ENCODE results near the gene MEST.
A peak's percentile ranks its signal among the peaks of the same experiment; 100 is the strongest.

Gene MEST

GRCh38 chr7:130489140-130489983 lies 2.5 kb upstream of the MEST start:
- Histone ChIP-seq H2AFZ (ENCODE audit: low read length) (no peak overlapping the region), H3K79me2 (ENCODE audit: insufficient read depth, low read length) (no peaks in the 10 kb centered on the region), H3K9me2 (ENCODE audit: low read depth, low read length) (no peaks in the 10 kb centered on the region), H3K4me3 (ENCODE audit: low read depth, low read length, poor library complexity, severe bottlenecking) (no peak overlapping the region), H3K4me2 (ENCODE audit: low read length) (no peak overlapping the region), H3K27ac (ENCODE audit: low read depth, low read length, poor library complexity, severe bottlenecking) (no peak overlapping the region), H4K20me1 (ENCODE audit: insufficient read depth, low read length) (no peaks in the 10 kb centered on the region), H3K36me3 (ENCODE audit: insufficient read depth, low read length) (peaks cover 9% of the 10 kb centered on the region; the same call in 1 of the 2 replicates), H3K9ac (ENCODE audit: low read length) (no peak overlapping the region), H3F3A (ENCODE audit: insufficient read depth, low read length) (no peaks in the 10 kb centered on the region), H3K4me1 (ENCODE audit: insufficient read depth, low read length, severe bottlenecking) (peaks cover 37% of the 10 kb centered on the region), H3K9me3 (ENCODE audit: low read length) (peaks cover 12% of the 10 kb centered on the region), H3K27me3 (ENCODE audit: insufficient read depth, low read length) (peaks cover 14% of the 10 kb centered on the region; the same call in 1 of the 2 replicates)
- TF ChIP-seq EZH2 (IDR thresholded peaks at IDR 0.05; ENCODE audit: borderline replicate concordance, low read length) (no peak), CTCF (IDR thresholded peaks at IDR 0.05; ENCODE audit: low read length) (no peak)

- TF ChIP-seq CTCF (IDR thresholded peaks at IDR 0.05; ENCODE audit: low read length): no peak
- no peak for TF ChIP-seq EZH2 (IDR thresholded peaks at IDR 0.05; ENCODE audit: borderline replicate concordance, low read length)
- Histone ChIP-seq H3K4me3 (ENCODE audit: low read depth, low read length, poor library complexity, severe bottlenecking) (peak overlapping the region; percentile 50), H3K4me2 (ENCODE audit: low read length) (peak overlapping the region; percentile 67)
Measured at GRCh38 chr7:130490311-130490791, 1.5 kb upstream of the MEST start.

GRCh38 chr7:130490888-130491804 lies 739 bp upstream of the MEST start:
- Histone ChIP-seq H3K27ac (ENCODE audit: low read depth, low read length, poor library complexity, severe bottlenecking) (no peak overlapping the region), H3K4me2 (ENCODE audit: low read length) (peak overlapping the region; percentile 67), H4K20me1 (ENCODE audit: insufficient read depth, low read length) (no peaks in the 10 kb centered on the region), H3K27me3 (ENCODE audit: insufficient read depth, low read length) (peaks cover 11% of the 10 kb centered on the region; the same call in 1 of the 2 replicates), H3F3A (ENCODE audit: insufficient read depth, low read length) (no peaks in the 10 kb centered on the region), H3K9ac (ENCODE audit: low read length) (peak overlapping the region; percentile 31; the same call in 1 of the 2 replicates), H3K9me2 (ENCODE audit: low read depth, low read length) (no peaks in the 10 kb centered on the region), H3K36me3 (ENCODE audit: insufficient read depth, low read length) (peaks cover 9% of the 10 kb centered on the region; the same call in 1 of the 2 replicates), H2AFZ (ENCODE audit: low read length) (no peak overlapping the region), H3K9me3 (ENCODE audit: low read length) (peaks cover 12% of the 10 kb centered on the region), H3K79me2 (ENCODE audit: insufficient read depth, low read length) (no peaks in the 10 kb centered on the region), H3K4me1 (ENCODE audit: insufficient read depth, low read length, severe bottlenecking) (peaks cover 31% of the 10 kb centered on the region), H3K4me3 (ENCODE audit: low read depth, low read length, poor library complexity, severe bottlenecking) (peak overlapping the region; percentile 50)
- TF ChIP-seq CTCF (IDR thresholded peaks at IDR 0.05; ENCODE audit: low read length) (peak; percentile 83), EZH2 (IDR thresholded peaks at IDR 0.05; ENCODE audit: borderline replicate concordance, low read length) (no peak)

More at GRCh38 chr7:130490311-130490791, 1.5 kb upstream of the MEST start:
- peaks cover 37% of the 10 kb centered on the region for H3K4me1 ChIP-seq (ENCODE audit: insufficient read depth, low read length, severe bottlenecking)
- no peaks in the 10 kb centered on the region for H4K20me1 ChIP-seq (ENCODE audit: insufficient read depth, low read length)
- no peaks in the 10 kb centered on the region for H3K79me2 ChIP-seq (ENCODE audit: insufficient read depth, low read length)
- peaks cover 14% of the 10 kb centered on the region; the same call in 1 of the 2 replicates for H3K27me3 ChIP-seq (ENCODE audit: insufficient read depth, low read length)
- peaks cover 9% of the 10 kb centered on the region; the same call in 1 of the 2 replicates for H3K36me3 ChIP-seq (ENCODE audit: insufficient read depth, low read length)
- no peak overlapping the region for H3K27ac ChIP-seq (ENCODE audit: low read depth, low read length, poor library complexity, severe bottlenecking)
- H3K9me2 ChIP-seq (ENCODE audit: low read depth, low read length): no peaks in the 10 kb centered on the region
- H2AFZ ChIP-seq (ENCODE audit: low read length): no peak overlapping the region
- H3K9me3 ChIP-seq (ENCODE audit: low read length): peaks cover 12% of the 10 kb centered on the region
- H3F3A ChIP-seq (ENCODE audit: insufficient read depth, low read length): no peaks in the 10 kb centered on the region
- no peak overlapping the region for H3K9ac ChIP-seq (ENCODE audit: low read length)
